GM21619 (cell line): ENCODE measurements around the gene RAB31.
"Not testable (repeated sequence)": the region's sequence is repeated elsewhere in the genome, so short reads cannot be mapped to it uniquely, and the experiment has no call there.

Experiments
- ATAC-seq: cut with Tn5 transposase; IDR thresholded peaks from one replicate; pipeline ENCODE4 v1.9.1; 2021; ENCODE audit not compliant: unreplicated experiment

The RAB31 gene

DNA sequence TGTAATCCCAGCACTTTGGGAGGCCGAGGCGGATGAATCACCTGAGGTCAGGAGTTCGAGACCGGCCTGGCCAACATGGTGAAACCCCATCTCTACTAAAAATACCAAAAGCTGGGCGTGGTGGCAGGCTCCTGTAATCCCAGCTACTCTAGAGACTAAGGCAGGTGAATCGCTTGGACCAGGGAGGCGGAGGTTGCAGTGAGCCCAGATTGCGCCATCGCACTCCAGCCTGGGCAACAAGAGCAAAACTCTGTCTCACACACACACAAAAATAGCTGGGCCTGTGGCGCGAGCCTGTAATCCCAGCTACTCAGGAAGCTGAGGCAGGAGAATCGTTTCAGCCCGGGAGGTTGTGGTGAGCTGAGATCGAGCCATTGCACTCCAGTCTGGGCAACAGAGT lies 194.2 kb downstream of the RAB31 start:
- ATAC-seq: not testable (repeated sequence)

- ATAC-seq: no peak
These were observed 194.7 kb downstream of the RAB31 start for GRCh38 chr18:9902832-9903231.

DNA sequence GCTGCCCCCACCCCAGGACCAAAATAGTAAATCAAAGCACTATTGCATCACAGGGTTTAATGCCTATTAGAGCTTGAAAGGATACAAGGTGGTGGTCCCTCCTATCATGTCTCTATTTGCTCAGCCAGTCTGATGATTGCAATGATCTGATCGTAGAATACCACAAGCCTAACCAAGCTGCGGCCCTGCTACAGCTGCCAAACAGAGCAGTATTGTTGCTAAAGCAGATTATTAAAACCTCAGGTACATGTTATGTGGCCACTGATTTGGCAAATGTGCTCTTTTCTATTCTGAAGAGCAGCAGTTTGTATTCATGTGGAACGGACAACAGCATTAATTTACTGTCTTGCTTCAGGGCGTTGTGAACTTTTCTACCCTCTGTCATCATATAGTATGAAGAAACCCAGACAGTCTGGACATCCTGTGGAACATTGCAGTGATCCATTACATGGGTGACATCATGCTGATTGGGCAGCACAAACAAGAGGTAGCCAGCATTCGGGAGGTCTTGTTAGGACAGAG lies 197.4 kb downstream of the RAB31 start:
- ATAC-seq: no peak

DNA sequence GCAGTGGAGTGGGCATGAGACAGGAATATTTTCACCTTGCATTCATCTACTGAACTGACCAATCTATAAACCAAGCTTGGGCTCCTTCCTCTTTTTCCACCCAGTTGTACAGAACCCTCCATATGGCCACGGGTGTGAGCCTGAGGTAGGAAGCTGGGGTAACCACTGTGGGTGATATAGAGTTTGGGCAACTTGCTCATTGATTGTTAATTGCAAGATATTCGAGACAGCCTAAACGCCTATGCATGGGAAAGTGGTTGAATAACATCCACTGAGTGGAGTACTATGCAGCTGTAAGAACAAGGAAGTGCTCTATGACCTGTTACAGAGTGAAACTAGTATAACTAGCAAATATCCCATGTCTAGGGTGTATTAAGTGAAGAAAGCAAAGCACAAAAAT lies 198.4 kb downstream of the RAB31 start:
- no peak for ATAC-seq

DNA sequence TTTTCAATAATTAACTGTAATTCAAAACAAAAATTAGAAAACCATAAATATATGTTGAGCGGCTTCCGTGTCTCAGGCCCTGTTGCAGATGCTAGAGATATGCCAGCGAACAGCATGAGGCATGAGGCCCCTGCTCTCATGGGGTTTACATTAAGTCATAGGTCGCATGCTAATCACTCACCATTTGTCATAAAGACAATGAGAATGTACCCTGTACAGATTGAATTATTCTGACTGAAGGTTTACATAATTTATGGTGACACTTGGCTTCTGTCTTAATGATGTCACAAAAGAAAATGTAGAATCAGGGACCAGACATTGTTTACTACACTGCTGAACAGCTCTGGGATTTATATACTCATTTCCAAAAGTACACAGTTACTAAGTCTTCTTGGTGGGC lies 199.8 kb downstream of the RAB31 start:
- no peak for ATAC-seq

GRCh38 chr18:9910071-9910470 lies 202.0 kb downstream of the RAB31 start:
- ATAC-seq: no peak

- no peak for ATAC-seq
These were observed 202.6 kb downstream of the RAB31 start for GRCh38 chr18:9910661-9911060.

GRCh38 chr18:9911226-9911625 lies 203.1 kb downstream of the RAB31 start:
- no peak for ATAC-seq
